H1 (cell line): ENCODE results near the gene ANAPC10. TPM values are rescaled to one million over a fixed set of nuclear protein-coding genes. Genes with fewer than 3 reads are reported as not detected.

Experiments used
- ATF2 ChIP-seq: IDR thresholded peaks from 2 replicates; pipeline ENCODE4 v1.6.1; 2012; ENCODE audit warnings: low read length, inconsistent platforms
- CHD7 ChIP-seq: fragments of 300-600 bp; sonication (generic); IDR thresholded peaks from 2 replicates; pipeline ENCODE4 v1.7.1; 2012; ENCODE audit warnings: low read length, moderate library complexity, mild to moderate bottlenecking, inconsistent platforms; ENCODE audit not compliant: insufficient replicate concordance
- FOSL1 ChIP-seq: IDR thresholded peaks from 2 replicates; pipeline ENCODE4 v1.6.1; 2011; ENCODE audit warnings: mild to moderate bottlenecking, low read depth, low read length, moderate library complexity; ENCODE audit not compliant: insufficient read depth
- GABPA ChIP-seq: IDR thresholded peaks from 2 replicates; pipeline ENCODE4 v1.6.1; 2011; ENCODE audit warnings: mild to moderate bottlenecking, low read length, moderate library complexity, borderline replicate concordance; ENCODE audit not compliant: insufficient read depth
- HDAC2 ChIP-seq, 2 experiments: fragments of 300-600 bp in 1 of 2; sonication (generic) in 1 of 2; IDR thresholded peaks; 2 replicates each; pipeline ENCODE4 v1.6.1; 2011 to 2012; ENCODE audit warnings: low read depth in 2 of 2, low read length in 2 of 2, mild to moderate bottlenecking in 2 of 2, moderate library complexity in 2 of 2, borderline replicate concordance in 1 of 2, inconsistent platforms in 1 of 2
- SP2 ChIP-seq: IDR thresholded peaks from 2 replicates; pipeline ENCODE4 v1.6.1; 2012; ENCODE audit warnings: mild to moderate bottlenecking, low read length, inconsistent platforms
- TBP ChIP-seq: IDR thresholded peaks from 2 replicates; pipeline ENCODE4 v1.6.1; 2011; ENCODE audit warnings: low read depth, low read length, improper control_type of control experiment
- polyA plus RNA-seq, 7 experiments: library from polyadenylated mRNA; depleted of rRNA in 3 of 7; stranded (reverse) in 5 of 7; unstranded in 2 of 7; fragments of >200 nt in 5 of 7; fragments of 200-250 nt in 2 of 7; gene quantifications; 1 replicate in 5 of 7; 2 replicates in 1 of 7; 4 replicates in 1 of 7; pipeline versions ENCODE4 v1.2.1 to v1.2.3, GENCODE V29; 2011 to 2013; ENCODE audit warnings: missing spikeins in 2 of 7, mixed read lengths in 2 of 7
- total RNA-seq: library from RNA; stranded (reverse); fragmentation: NEBNext Ultra II Directional; extraction: Animal tissue kit (Norgen Biotek cat#: 25700); gene quantifications from 2 replicates; pipeline ENCODE4 v1.2.1, GENCODE V29; 2021

The ANAPC10 gene
- total and polyA plus RNA-seq, 2 of the 8 experiments (the other 6 are each of a cell fraction or from before 2014, with no cell fraction given): 17.6 to 23.3 TPM

GRCh38 chr4:145097821-145098674 lies at the start of gene ANAPC10, which contains the start of gene ABCE1 (continued):
- TF ChIP-seq CHD7 (no peak), FOSL1 (no peak), TBP (peak; percentile 89), GABPA (no peak), ATF2 (peak; percentile 78), SP2 (no peak), HDAC2 (IDR thresholded peaks at IDR 0.05; ENCODE audit: borderline replicate concordance in 1 of 2, low read depth in 2 of 2, low read length in 2 of 2) (peak in 1 of 2 experiments; percentile 58; a peak in 1 of 4 replicates)
